Stimulated activated CD4-positive, alpha-beta T cell treated with anti-CD3 and anti-CD28 coated beads, Interleukin-4, amount 100 ng/mL, for 24 hours (primary cell): Measurements from ENCODE around the gene PDHX.

Experiments
- DNase-seq: peaks from one replicate; pipeline ENCODE4 v3.0.0-alpha.2; 2020

Gene PDHX

DNA sequence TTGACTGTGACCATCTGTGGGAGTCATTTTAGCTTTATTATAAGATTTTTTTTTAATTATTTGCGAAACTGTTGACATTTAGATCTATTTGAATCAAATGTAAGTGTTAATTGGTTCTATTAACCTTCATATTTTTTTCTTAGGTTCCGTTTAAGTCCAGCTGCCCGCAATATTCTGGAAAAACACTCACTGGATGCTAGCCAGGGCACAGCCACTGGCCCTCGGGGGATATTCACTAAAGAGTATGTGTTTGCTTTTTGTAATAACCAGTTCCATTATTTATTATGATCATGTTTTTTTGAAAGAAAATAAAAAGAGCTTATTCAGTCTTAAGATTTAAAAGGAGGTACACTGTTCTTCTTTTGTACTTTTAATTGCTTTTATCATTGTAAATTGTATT, 43.9 kb downstream of the PDHX start:
- DNase-seq, result no peak

GRCh38 chr11:34962034-34962433, 45.6 kb downstream of the PDHX start:
- DNase-seq, result no peak

DNA sequence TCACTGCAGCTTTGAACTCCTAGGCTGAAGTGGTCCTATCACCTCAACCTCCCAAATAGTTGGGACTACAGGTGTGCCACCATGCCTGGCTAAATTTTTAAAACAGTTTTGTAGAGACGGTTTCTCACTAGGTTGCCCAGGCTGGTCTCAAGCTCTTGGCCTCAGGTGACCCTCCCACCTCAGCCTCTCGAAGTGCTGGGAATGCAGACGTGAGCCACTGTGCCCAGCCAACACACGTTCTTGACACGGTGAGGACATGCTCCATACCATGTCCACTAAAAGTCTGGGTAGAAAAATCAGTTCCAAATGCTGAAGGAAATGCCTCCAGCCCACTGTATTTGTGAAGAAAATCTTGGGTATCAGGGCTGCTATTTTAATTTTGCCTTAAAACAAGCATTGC, 46.9 kb downstream of the PDHX start:
- DNase-seq, result no peak

DNA sequence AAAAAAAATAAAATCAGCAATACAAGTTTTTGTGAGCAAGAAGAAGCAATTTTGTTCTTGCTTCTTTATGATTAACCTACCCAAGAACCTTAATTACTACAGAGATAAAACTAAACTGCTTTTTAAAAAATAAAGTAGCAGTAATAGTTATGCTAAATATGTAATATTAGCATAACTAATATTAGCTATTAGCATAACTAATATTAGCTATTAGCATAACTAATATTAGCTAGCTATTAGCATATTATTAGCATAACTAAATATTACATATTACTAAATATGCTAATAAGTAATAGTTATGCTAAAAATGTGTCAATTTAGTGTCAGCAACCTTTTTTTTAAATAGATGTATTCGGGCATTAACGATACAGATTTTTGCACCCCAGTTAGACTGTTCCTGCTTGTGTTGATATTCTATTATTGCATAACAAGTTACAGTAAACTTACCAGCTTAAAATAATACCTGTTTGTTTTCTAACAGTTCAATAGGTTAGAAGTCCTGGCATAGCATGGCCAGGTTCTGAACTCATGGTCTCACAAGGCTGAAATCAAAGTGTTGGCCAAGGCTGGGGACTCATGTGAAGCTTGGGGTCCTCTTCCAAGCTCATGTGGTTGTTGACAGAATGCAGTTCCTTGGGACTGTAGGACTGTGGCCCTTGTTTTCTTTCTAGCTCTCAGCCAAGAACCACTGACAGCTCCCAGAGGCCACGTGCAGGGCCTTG, 48.4 kb downstream of the PDHX start:
- no peak for DNase-seq

GRCh38 chr11:34968862-34969261, 52.4 kb downstream of the PDHX start:
- no peak for DNase-seq

GRCh38 chr11:34970033-34970432, 53.6 kb downstream of the PDHX start:
- DNase-seq, result no peak

GRCh38 chr11:34970480-34970879, 54.1 kb downstream of the PDHX start:
- DNase-seq, result no peak

- no peak for DNase-seq
These were observed 55.5 kb downstream of the PDHX start for GRCh38 chr11:34971928-34972327.

DNA sequence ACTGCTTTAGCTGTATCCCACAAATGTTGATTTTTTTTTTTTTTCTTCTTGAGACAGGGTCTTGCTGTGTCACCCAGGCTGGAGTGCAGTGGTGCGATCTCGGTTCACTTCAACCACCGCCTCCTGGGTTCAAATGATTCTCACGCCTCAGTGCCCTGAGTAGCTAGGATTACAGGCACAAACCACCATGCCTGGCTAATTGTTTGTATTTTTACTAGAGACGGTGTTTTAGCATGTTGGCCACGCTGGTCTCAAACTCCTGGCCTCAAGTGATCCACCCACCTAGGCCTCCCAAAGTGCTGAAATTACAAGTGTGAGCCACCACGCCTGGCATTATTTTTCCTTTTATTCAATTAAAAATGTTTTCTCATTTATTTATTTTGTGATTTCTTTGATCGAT, 55.9 kb downstream of the PDHX start:
- no peak for DNase-seq

DNA sequence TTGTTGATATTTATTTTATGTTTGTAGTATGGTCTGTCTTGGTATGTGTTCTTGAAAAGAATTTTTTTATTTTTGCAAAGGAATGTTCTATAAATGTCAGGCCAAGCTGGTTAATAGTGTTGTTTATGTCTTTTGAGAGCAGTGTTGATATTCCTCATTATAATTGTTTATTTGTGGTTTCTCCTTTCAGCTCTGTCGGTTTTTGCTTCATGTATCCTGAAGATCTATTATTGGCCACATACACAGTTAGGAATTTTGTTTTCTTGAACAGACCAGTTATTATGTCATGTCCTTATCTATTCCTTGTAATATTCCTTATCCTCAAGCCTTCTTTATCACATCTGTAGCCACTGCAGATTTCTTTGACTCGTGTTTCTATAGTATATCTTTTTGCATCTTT, 56.5 kb downstream of the PDHX start:
- no peak for DNase-seq

DNA sequence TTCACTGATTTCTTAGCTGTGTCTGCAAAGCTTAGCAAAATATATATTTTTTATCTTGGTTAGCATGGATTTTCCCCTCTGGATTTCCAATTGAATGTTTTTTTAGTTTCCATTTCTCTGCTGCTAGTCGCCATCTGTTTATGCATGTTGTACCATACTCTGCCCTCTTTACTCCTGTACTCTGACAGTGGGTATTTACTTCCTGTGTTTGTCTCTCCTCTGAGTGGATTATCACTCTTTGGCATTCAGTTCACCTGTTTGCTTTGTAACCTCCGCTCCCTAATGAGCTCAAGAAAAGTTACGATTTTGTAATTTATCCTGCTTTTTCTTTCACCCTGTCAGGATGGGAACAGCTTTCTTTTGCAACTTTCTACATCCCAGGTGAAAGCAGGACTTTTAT, 59.1 kb downstream of the PDHX start:
- DNase-seq, result no peak

GRCh38 chr11:34976496-34977088, 60.2 kb downstream of the PDHX start:
- DNase-seq, result no peak

DNA sequence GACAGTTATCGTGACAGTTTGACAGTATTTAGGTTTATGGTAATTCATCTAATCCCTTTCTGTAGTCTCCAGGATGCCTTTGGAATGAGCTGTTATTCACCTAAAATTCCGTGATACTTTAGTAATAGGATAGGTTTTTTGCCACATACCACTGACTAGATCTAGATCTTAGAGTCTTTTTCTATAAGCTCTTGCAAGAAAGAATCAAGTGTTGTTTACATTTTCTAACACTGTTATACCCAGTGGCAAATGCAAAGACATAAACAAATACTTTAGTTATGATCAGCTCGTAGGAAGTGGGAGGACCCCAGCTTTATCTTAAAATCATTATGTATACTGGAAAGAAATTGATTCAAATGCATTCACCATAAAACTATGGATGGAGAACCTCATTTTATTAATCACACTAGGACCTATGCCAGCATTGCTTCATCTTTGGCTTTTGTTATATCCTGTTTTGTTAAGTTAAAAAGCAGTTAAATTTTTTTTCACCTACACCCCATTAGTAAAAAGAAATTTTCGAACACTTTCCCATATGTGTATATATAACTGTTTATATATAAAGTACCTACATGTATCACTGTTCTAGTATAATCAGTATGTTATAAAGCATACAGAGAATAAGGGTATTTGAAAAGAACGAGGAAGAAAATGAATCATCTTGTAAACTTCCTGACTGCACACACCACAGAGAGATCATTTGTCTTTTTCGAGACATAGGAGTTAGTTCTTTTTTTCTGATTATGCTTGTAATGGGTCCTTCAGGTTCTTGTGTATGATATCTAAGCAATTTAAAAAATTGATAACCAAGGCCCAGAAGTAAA, 60.9 kb downstream of the PDHX start:
- no peak for DNase-seq

GRCh38 chr11:34978236-34979191, 62.1 kb downstream of the PDHX start:
- DNase-seq, result no peak

- DNase-seq, result no peak
These were observed 68.1 kb downstream of the PDHX start for GRCh38 chr11:34984514-34984913.

GRCh38 chr11:34986883-34987520, 70.6 kb downstream of the PDHX start:
- DNase-seq, result no peak

GRCh38 chr11:34987617-34988016, 71.2 kb downstream of the PDHX start:
- no peak for DNase-seq

DNA sequence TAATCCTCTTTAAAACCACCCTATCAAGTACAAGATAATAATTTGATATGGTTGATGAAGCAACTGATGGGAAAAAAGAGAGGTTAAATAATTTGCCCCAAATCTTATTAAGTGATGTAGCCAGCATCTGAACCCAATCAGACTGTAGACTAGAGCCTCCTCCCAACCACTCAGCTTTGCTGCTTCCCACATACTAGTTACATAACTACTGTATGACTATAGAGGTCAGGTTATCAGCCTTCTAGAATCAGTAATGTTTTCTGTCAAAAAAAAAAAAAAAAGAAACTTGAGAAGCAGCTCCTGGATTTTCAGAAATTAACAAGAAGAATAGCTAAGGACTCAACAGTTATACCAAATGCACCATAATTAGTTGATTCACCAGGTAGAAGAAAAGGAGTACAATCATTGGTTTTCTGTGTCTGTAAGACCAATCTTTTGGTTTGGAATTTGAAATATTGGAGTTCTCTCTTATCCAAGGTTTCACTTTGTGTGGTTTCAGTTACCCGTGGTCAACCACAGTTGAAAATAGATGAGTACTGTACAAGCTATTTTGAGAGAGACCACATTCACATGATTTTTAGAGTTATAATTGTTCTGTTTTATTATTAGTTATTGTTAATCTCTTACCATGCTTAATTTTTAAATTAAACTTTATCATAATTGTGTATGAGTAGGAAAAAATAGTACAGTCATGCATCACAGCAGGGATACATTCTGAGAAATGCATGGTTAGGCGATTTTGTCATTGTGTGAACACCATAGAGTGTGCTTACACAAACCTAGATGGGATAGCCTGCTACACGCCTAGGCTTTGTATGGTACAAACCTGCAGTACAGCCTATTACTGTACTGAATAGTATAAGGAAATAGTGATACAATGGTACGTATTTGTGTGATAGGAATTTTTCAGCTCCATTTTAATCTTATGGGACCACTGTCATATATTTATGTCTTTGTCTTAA, 72.2 kb downstream of the PDHX start:
- no peak for DNase-seq

GRCh38 chr11:34990916-34991315, 74.5 kb downstream of the PDHX start:
- no peak for DNase-seq

- DNase-seq, result no peak
These were observed 78.4 kb downstream of the PDHX start for GRCh38 chr11:34994854-34995253.

- DNase-seq, result no peak
These were observed 80.5 kb downstream of the PDHX start for GRCh38 chr11:34996958-34997357.
